Neural cell (in vitro differentiated cells): Measurements from ENCODE around the gene SPON1.

Experiments used
- CTCF ChIP-seq: fragments of 450-650 bp; IDR thresholded peaks from 2 replicates; pipeline ENCODE4 v1.5.1; 2014; ENCODE audit warnings: antibody characterized with exemption, mild to moderate bottlenecking, moderate library complexity; ENCODE audit not compliant: poor library complexity, severe bottlenecking
- EP300 ChIP-seq: fragments of 450-650 bp; conservative IDR thresholded peaks from 2 replicates; pipeline ENCODE4 v1.6.1; 2014; ENCODE audit warnings: antibody characterized with exemption, mild to moderate bottlenecking, moderate library complexity; ENCODE audit not compliant: poor library complexity, severe bottlenecking
- EZH2 ChIP-seq: fragments of 200-600, 300-800 bp; shearing (Covaris generic), sonication (generic); IDR thresholded peaks from 2 replicates; pipeline ENCODE4 v1.6.1; 2014; ENCODE audit warnings: antibody characterized with exemption, low read length, borderline replicate concordance, mild to moderate bottlenecking; ENCODE audit not compliant: insufficient read depth, poor library complexity, severe bottlenecking
- MXI1 ChIP-seq: fragments of 450-650 bp; conservative IDR thresholded peaks from 2 replicates; pipeline ENCODE4 v1.6.1; 2014; ENCODE audit warnings: antibody characterized with exemption, mild to moderate bottlenecking; ENCODE audit not compliant: poor library complexity, severe bottlenecking
- POLR2AphosphoS5 ChIP-seq: IDR thresholded peaks from 2 replicates; pipeline ENCODE4 v1.6.1; 2012
- RAD21 ChIP-seq: fragments of 450-650 bp; conservative IDR thresholded peaks from 2 replicates; pipeline ENCODE4 v1.6.1; 2014; ENCODE audit warnings: antibody characterized with exemption, mild to moderate bottlenecking, moderate library complexity
- REST ChIP-seq: IDR thresholded peaks from 2 replicates; pipeline ENCODE4 v1.6.1; 2012; ENCODE audit warnings: borderline replicate concordance
- SMC3 ChIP-seq: fragments of 450-650 bp; conservative IDR thresholded peaks from 2 replicates; pipeline ENCODE4 v1.6.1; 2014; ENCODE audit warnings: antibody characterized with exemption, mild to moderate bottlenecking, moderate library complexity; ENCODE audit not compliant: poor library complexity
- TAF1 ChIP-seq: IDR thresholded peaks from 2 replicates; pipeline ENCODE4 v1.6.1; 2012; ENCODE audit warnings: low read depth

GRCh38 chr11:14306481-14306880, 344.0 kb downstream of the SPON1 start:
- no peak for TF ChIP-seq REST
- TF ChIP-seq CTCF: no peak
- no peak for TF ChIP-seq EZH2
- no peak for TF ChIP-seq TAF1
- TF ChIP-seq EP300: no peak
- no peak for TF ChIP-seq POLR2AphosphoS5
- TF ChIP-seq SMC3: no peak
- no peak for TF ChIP-seq RAD21
- no peak for TF ChIP-seq MXI1
